Thoracic aorta (tissue), 2 donors: Measurements from ENCODE around the gene DNM1. TPM values are rescaled to one million over a fixed set of nuclear protein-coding genes. Genes with fewer than 3 reads are reported as not detected.

Experiments used
- ATAC-seq: fragments of 150-250 bp; one replicate; pipeline ENCODE4 v1.8.0; 2017; ENCODE audit warnings: low read depth; ENCODE audit not compliant: insufficient number of reproducible peaks, low FRiP score
- DNase-seq: peaks from one replicate; pipeline ENCODE4 v3.0.0-alpha.2; 2020; ENCODE audit warnings: low spot score
- H3K27ac ChIP-seq, 2 donors: fragments of 200-600 bp; sonication (generic); 1 replicate in 1 of 2; 2 replicates in 1 of 2; pipeline ENCODE4 v1.5.1; 2016; ENCODE audit warnings: mild to moderate bottlenecking in 2 of 2, moderate library complexity in 2 of 2
- H3K27me3 ChIP-seq: fragments of 200-600 bp; sonication (generic); replicated peaks from 2 replicates; pipeline ENCODE4 v1.6.0; 2016; ENCODE audit warnings: mild to moderate bottlenecking; ENCODE audit not compliant: insufficient read depth
- H3K36me3 ChIP-seq: fragments of 200-600 bp; sonication (generic); one replicate; pipeline ENCODE4 v1.5.1; 2016
- H3K4me1 ChIP-seq, 2 donors: fragments of 200-600 bp; sonication (generic); 1 replicate in 1 of 2; 2 replicates in 1 of 2; pipeline versions ENCODE4 v1.5.1 to v1.6.0; 2016; ENCODE audit warnings: low read depth in 2 of 2, mild to moderate bottlenecking in 1 of 2; ENCODE audit not compliant: control insufficient read depth in 1 of 2
- H3K4me3 ChIP-seq: fragments of 200-600 bp; sonication (generic); 2 replicates; pipeline ENCODE4 v1.5.1; 2016; ENCODE audit warnings: mild to moderate bottlenecking
- H3K9me3 ChIP-seq: fragments of 200-600 bp; sonication (generic); 2 replicates; pipeline ENCODE4 v1.5.1; 2016
- total RNA-seq, 2 donors: library from RNA; depleted of rRNA; stranded (reverse); fragments of >200 nt; gene quantifications; one replicate each; pipeline versions ENCODE4 v1.1.0 to v1.2.3, GENCODE V29; 2016
- TF ChIP-seq, protein P1 (sequence below): fragments of 200-600 bp; sonication (generic); IDR thresholded peaks from one replicate; pipeline ENCODE4 v1.5.1; 2019; ENCODE audit warnings: antibody characterized with exemption

DNM1 gene
- total RNA-seq, 2 donors from 2014 or later = 7.2 to 9.7 TPM

DNA sequence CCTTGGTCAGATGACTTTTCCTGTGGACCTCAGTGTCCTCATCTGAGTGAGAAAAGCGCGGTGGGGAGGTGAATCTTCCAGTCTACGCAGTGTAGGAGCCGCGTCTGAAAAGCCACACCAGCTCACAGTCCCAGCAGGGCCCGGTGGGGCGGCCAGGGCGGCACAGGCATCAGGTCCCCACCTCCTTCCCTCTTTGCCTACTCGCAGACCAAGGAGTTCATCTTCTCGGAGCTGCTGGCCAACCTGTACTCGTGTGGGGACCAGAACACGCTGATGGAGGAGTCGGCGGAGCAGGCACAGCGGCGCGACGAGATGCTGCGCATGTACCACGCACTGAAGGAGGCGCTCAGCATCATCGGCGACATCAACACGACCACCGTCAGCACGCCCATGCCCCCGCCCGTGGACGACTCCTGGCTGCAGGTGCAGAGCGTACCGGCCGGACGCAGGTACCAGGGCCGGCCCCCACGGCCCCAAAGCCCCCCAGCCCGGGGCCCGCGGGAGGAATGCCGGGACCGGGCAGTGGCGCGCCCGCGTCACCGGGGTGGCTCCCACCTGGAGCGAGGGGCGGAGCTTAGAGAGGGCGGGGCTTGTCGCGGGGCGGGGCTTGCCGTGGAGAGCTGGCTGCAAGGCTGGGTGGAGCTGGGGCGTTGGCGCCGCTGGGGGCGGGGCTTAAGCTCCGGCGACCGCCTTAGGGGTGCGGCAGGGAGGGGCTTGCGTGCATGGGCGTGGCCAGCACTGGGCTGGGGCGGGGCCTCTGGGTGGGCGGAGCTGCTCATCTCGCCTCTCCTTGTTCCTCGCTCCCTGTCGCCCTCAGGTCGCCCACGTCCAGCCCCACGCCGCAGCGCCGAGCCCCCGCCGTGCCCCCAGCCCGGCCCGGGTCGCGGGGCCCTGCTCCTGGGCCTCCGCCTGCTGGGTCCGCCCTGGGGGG lies 47.0 kb downstream of the DNM1 start:
- no peak overlapping the region for H3K27ac ChIP-seq
- no peaks in the 10 kb centered on the region for H3K27me3 ChIP-seq
- no peaks in the 10 kb centered on the region for H3K9me3 ChIP-seq
- ATAC-seq (no peak), DNase-seq (no peak)
- TF ChIP-seq, protein P1, sequence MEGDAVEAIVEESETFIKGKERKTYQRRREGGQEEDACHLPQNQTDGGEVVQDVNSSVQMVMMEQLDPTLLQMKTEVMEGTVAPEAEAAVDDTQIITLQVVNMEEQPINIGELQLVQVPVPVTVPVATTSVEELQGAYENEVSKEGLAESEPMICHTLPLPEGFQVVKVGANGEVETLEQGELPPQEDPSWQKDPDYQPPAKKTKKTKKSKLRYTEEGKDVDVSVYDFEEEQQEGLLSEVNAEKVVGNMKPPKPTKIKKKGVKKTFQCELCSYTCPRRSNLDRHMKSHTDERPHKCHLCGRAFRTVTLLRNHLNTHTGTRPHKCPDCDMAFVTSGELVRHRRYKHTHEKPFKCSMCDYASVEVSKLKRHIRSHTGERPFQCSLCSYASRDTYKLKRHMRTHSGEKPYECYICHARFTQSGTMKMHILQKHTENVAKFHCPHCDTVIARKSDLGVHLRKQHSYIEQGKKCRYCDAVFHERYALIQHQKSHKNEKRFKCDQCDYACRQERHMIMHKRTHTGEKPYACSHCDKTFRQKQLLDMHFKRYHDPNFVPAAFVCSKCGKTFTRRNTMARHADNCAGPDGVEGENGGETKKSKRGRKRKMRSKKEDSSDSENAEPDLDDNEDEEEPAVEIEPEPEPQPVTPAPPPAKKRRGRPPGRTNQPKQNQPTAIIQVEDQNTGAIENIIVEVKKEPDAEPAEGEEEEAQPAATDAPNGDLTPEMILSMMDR = no peak
- H3K4me1 ChIP-seq = peaks cover 0 to 5% of the 10 kb centered on the region in 2 donors
- peak overlapping the region; percentile 57 for H3K4me3 ChIP-seq
- no peaks in the 10 kb centered on the region for H3K36me3 ChIP-seq

DNA sequence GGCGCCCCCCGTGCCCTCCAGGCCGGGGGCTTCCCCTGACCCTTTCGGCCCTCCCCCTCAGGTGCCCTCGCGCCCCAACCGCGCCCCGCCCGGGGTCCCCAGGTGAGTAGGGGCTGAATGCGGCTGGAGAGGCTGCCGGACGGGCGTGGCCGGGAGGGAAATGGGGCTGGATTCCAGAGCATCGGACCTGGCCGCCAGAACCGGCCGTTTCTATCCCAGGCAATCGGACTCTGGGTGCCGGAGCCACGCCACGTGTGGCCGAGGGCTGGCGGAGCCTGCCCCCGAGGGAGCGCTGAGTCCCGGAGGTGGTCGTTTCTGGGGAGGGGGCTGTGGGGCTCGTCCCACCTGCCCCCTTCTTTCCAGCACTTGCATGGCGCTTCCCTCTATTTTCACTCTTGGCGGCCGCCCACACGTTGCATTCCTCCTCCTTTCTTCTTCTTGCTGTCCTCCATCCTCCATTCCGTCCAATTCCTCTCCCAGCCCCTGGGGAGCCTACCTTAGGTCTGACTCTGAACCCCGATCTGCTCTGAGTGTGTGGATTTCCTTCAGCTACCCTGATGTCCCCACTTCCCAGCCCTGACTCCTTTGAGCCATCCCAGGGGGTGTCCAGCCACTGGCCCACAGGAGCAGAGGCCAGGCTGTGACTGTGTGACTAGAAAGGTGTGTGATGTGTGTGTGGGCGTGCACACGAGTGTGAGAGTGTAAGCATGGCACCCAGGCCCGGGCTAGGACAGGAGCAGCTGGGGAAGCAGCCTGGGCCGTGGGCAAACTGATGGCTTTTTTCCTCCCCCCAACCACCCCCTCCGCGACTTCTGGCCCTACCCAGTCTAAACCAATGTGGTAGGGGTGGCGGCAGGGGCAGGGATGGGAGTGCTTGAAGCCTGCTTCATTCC lies 47.9 kb downstream of the DNM1 start:
- H3K4me1 ChIP-seq = peaks cover 0 to 5% of the 10 kb centered on the region in 2 donors
- H3K27ac ChIP-seq = no peak overlapping the region
- H3K9me3 ChIP-seq = no peaks in the 10 kb centered on the region
- TF ChIP-seq, protein P1 = no peak
- H3K36me3 ChIP-seq = no peaks in the 10 kb centered on the region
- ATAC-seq = no peak
- H3K27me3 ChIP-seq = no peaks in the 10 kb centered on the region
- peak overlapping the region; percentile 57 for H3K4me3 ChIP-seq
- no peak for DNase-seq

DNA sequence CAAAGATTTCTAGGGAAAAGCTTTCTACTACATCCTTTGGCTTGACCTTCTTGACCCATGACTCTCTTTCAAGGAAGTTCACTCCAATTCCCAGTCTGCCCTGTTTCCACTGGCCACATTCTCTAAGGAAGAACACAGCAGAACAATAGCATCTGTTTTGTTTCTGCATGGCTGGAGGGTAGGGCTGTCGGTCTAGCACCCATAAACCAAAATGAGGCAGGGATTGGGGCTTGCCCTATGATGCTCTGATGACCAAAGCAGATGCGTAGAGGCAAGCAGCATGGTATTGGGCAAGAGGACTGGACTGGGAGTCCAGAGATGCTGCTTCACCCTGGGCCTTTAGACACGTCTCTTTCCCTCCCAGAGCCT lies 48.5 kb downstream of the DNM1 start:
- TF ChIP-seq, protein P1 = no peak
- peaks cover under 1% of the 10 kb centered on the region for H3K36me3 ChIP-seq
- no peak for DNase-seq
- no peak overlapping the region for H3K4me3 ChIP-seq
- H3K9me3 ChIP-seq = no peaks in the 10 kb centered on the region
- ATAC-seq = no peak
- H3K27ac ChIP-seq = no peak overlapping the region
- no peaks in the 10 kb centered on the region for H3K27me3 ChIP-seq
- H3K4me1 ChIP-seq = peaks cover 0 to 5% of the 10 kb centered on the region in 2 donors

DNA sequence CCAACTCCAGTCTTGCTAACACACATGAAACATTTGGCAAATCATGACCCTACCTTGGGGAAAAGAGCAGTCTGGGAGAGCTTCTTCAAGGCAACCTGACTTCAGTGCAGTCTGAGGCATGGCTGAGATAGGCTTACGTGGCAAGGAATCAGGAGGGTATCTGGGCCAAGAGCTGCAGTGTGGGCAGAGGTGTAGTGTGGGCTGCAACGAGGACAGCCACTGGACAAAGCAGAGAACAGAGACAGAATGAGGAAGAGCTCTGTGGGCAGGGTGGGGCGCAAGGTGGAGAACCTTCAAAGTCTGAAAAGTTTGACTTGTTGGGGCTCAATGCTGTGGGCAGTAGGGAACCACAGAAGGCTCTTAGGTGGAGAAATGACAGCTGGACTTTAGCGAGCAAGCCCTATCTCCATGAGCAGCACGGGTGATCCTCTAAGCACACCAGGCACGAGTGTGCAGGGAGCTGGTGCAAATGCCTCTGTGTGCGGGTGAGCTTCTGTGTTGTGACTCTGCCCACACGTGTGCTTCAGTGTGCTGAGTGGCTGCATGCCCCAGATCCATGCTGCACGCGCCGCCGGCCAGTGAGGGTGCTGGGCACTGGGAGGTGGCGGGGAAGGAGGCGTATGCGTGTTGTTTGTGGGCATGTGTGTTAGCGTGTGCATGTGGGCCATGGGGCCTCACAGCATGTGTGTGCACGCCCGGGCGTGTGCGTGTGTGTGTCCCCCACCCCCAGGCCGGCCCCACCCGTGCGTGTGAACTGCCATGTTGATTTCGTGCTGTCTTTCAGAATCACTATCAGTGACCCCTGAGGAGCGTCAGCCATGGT lies 49.3 kb downstream of the DNM1 start:
- no peaks in the 10 kb centered on the region for H3K27me3 ChIP-seq
- DNase-seq = no peak
- TF ChIP-seq, protein P1 = no peak
- peaks cover 0 to 5% of the 10 kb centered on the region in 2 donors for H3K4me1 ChIP-seq
- no peaks in the 10 kb centered on the region for H3K9me3 ChIP-seq
- peaks cover 8% of the 10 kb centered on the region for H3K36me3 ChIP-seq
- no peak overlapping the region for H3K27ac ChIP-seq
- no peak overlapping the region for H3K4me3 ChIP-seq
- ATAC-seq = no peak
